ENCODE data around the gene IRAK1BP1. TPM values are rescaled to one million over a fixed set of nuclear protein-coding genes. Genes with fewer than 3 reads are reported as not detected.

Gene IRAK1BP1, protein sequence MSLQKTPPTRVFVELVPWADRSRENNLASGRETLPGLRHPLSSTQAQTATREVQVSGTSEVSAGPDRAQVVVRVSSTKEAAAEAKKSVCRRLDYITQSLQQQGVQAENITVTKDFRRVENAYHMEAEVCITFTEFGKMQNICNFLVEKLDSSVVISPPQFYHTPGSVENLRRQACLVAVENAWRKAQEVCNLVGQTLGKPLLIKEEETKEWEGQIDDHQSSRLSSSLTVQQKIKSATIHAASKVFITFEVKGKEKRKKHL
- total RNA-seq: 2.1 and 5.6 TPM in 2 replicates

GRCh38 chr6:78867370-78868040 is at the start of gene IRAK1BP1:
IRAK1BP1 (plus strand) TSS chr6:78867551; CDS start chr6:78867577, 26 bp downstream.

Other genes starting within 250 kb of the IRAK1BP1 start
- gene PHIP, start 210.7 kb downstream of the IRAK1BP1 start, total RNA-seq: 24.3 and 36.8 TPM in 2 replicates

Measured in nasal cavity respiratory epithelium epithelial cell of viscerocranial mucosa (primary cell).